ENCODE measurements around the gene PRDX2. TPM values are rescaled to one million over a fixed set of nuclear protein-coding genes. Genes with fewer than 3 reads are reported as not detected.

PRDX2 gene
- total and polyA plus RNA-seq, 2 experiments from 2014 or later: 346 to 465 TPM

DNA sequence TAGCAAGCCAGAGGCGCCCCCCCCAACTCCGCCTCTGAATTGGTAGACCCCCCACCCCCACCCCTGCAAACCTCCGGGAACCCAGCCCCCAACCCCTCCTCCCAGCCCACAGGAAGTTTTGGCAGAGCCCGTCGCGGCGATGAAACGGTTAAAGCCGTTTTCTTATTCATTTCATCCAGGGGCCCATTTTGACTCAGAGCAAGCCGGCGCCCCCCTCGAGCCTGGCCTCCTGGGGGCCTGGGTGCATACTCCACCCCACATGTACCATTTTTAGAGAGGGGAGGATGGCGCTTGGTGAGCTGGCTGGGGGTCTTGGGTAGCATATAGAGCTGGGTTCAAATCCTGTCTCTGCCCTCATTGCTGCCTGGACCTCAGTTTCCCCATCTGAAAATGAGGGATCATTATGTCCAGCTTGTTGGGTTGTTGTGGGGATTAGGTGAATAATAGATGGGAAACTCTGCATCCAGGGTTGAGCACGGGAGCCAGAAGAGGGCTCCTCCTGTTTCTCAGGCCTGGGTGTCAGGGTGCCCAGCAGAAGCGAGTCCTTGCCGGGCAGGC, 18.2 kb downstream of the PRDX2 start:
- H3K4me1 Mint-ChIP-seq: peaks cover 23% of the 10 kb centered on the region
- no peaks in the 10 kb centered on the region for H3K9me3 Mint-ChIP-seq
- Histone ChIP-seq H3K4me3 (peak overlapping the region; percentile 68), H4K20me1 (replicated peaks; ENCODE audit: insufficient read depth) (no peaks in the 10 kb centered on the region), H3K27me3 (ENCODE audit: insufficient read depth) (no peaks in the 10 kb centered on the region), H3K4me1 (ENCODE audit: insufficient read depth) (peaks cover 29% of the 10 kb centered on the region), H3K9me2 (ENCODE audit: insufficient read depth) (no peaks in the 10 kb centered on the region), H3K4me2 (peak overlapping the region; percentile 86), H3K36me3 (ENCODE audit: insufficient read depth) (no peaks in the 10 kb centered on the region), H2AFZ (no peak overlapping the region), H3F3A (replicated peaks; ENCODE audit: low read depth) (peaks cover 27% of the 10 kb centered on the region), H3K27ac (ENCODE audit: low read depth) (no peak overlapping the region), H3K79me2 (replicated peaks; ENCODE audit: insufficient read depth) (no peaks in the 10 kb centered on the region)
- H3K36me3 Mint-ChIP-seq (ENCODE audit: low read depth): no peaks in the 10 kb centered on the region
- peak overlapping the region; percentile 68 for H3K4me3 Mint-ChIP-seq
- TF ChIP-seq EZH2phosphoT487 (IDR thresholded peaks at IDR 0.05; ENCODE audit: unreplicated experiment): no peak
- TF ChIP-seq, protein P1, sequence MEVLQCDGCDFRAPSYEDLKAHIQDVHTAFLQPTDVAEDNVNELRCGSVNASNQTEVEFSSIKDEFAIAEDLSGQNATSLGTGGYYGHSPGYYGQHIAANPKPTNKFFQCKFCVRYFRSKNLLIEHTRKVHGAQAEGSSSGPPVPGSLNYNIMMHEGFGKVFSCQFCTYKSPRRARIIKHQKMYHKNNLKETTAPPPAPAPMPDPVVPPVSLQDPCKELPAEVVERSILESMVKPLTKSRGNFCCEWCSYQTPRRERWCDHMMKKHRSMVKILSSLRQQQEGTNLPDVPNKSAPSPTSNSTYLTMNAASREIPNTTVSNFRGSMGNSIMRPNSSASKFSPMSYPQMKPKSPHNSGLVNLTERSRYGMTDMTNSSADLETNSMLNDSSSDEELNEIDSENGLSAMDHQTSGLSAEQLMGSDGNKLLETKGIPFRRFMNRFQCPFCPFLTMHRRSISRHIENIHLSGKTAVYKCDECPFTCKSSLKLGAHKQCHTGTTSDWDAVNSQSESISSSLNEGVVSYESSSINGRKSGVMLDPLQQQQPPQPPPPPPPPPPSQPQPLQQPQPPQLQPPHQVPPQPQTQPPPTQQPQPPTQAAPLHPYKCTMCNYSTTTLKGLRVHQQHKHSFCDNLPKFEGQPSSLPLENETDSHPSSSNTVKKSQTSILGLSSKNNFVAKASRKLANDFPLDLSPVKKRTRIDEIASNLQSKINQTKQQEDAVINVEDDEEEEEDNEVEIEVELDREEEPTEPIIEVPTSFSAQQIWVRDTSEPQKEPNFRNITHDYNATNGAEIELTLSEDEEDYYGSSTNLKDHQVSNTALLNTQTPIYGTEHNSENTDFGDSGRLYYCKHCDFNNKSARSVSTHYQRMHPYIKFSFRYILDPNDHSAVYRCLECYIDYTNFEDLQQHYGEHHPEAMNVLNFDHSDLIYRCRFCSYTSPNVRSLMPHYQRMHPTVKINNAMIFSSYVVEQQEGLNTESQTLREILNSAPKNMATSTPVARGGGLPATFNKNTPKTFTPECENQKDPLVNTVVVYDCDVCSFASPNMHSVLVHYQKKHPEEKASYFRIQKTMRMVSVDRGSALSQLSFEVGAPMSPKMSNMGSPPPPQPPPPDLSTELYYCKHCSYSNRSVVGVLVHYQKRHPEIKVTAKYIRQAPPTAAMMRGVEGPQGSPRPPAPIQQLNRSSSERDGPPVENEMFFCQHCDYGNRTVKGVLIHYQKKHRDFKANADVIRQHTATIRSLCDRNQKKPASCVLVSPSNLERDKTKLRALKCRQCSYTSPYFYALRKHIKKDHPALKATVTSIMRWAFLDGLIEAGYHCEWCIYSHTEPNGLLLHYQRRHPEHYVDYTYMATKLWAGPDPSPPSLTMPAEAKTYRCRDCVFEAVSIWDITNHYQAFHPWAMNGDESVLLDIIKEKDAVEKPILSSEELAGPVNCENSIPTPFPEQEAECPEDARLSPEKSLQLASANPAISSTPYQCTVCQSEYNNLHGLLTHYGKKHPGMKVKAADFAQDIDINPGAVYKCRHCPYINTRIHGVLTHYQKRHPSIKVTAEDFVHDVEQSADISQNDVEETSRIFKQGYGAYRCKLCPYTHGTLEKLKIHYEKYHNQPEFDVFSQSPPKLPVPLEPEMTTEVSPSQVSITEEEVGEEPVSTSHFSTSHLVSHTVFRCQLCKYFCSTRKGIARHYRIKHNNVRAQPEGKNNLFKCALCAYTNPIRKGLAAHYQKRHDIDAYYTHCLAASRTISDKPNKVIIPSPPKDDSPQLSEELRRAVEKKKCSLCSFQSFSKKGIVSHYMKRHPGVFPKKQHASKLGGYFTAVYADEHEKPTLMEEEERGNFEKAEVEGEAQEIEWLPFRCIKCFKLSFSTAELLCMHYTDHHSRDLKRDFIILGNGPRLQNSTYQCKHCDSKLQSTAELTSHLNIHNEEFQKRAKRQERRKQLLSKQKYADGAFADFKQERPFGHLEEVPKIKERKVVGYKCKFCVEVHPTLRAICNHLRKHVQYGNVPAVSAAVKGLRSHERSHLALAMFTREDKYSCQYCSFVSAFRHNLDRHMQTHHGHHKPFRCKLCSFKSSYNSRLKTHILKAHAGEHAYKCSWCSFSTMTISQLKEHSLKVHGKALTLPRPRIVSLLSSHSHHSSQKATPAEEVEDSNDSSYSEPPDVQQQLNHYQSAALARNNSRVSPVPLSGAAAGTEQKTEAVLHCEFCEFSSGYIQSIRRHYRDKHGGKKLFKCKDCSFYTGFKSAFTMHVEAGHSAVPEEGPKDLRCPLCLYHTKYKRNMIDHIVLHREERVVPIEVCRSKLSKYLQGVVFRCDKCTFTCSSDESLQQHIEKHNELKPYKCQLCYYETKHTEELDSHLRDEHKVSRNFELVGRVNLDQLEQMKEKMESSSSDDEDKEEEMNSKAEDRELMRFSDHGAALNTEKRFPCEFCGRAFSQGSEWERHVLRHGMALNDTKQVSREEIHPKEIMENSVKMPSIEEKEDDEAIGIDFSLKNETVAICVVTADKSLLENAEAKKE (CRISPR knock-in tag; IDR thresholded peaks at IDR 0.05): no peak
- no peak for TF ChIP-seq EZH2 (IDR thresholded peaks at IDR 0.05; ENCODE audit: low read depth, unreplicated experiment)
- no peak for TF ChIP-seq NANOG (IDR thresholded peaks at IDR 0.05; ENCODE audit: borderline replicate concordance)
- no peak for TF ChIP-seq CTCF (conservative IDR thresholded peaks at IDR 0.05; ENCODE audit: low read depth in 2 of 2)
- peak; percentile 64 for DNase-seq (ENCODE audit: low spot score)
- peaks cover 10% of the 10 kb centered on the region for H3K27me3 Mint-ChIP-seq (ENCODE audit: insufficient read depth, low read depth, poor library complexity)
- H3K27ac Mint-ChIP-seq: no peak overlapping the region
- ATAC-seq: no peak; the same call in 2 of the 3 replicates
